Posterior vena cava (tissue), 2 donors: ENCODE results near the gene GRK3. TPM values are rescaled to one million over a fixed set of nuclear protein-coding genes. Genes with fewer than 3 reads are reported as not detected.

Experiments used
- DNase-seq: peaks from one replicate; pipeline ENCODE4 v3.0.0-alpha.2; 2020; ENCODE audit warnings: low spot score
- intact Hi-C, 2 donors: fragments of 100-400 bp; cut with DNase I; formaldehyde crosslinking; loops; one replicate each; pipeline versions ENCODE4 v1.14.1 to v1.14.2; 2022 to 2023
- total RNA-seq, 2 donors: library from RNA; stranded (reverse); fragmentation: NEBNext Ultra II Directional; extraction: Animal tissue kit (Norgen Biotek cat#: 25700); gene quantifications; one replicate each; pipeline ENCODE4 v1.2.1, GENCODE V29; 2021
- donor health status: DM: yes; HTN: yes; CAD: no.
- donor health status: DM: yes; HTN: yes; CAD: no.

GRK3 gene
- total RNA-seq, 2 donors from 2014 or later: 7.7 to 8.2 TPM

GRCh38 chr22:25709758-25710157 lies 145.3 kb downstream of the GRK3 start:
- intact Hi-C loops: no loop called here
- DNase-seq: no peak

- DNase-seq: no peak
- intact Hi-C loops: no loop called here
These were observed 146.0 kb downstream of the GRK3 start for GRCh38 chr22:25710501-25710900.

- intact Hi-C loops: no loop called here
- DNase-seq: no peak
These were observed 147.0 kb downstream of the GRK3 start for GRCh38 chr22:25711491-25711890.

GRCh38 chr22:25712661-25713400 lies 148.4 kb downstream of the GRK3 start:
- intact Hi-C loops: no loop called here
- DNase-seq: no peak

GRCh38 chr22:25714070-25714469 lies 149.6 kb downstream of the GRK3 start:
- intact Hi-C loops: no loop called here
- DNase-seq: no peak

- intact Hi-C loops: no loop called here
- no peak for DNase-seq
These were observed 150.3 kb downstream of the GRK3 start for GRCh38 chr22:25714739-25715138.

GRCh38 chr22:25716637-25717036 lies 152.2 kb downstream of the GRK3 start:
- intact Hi-C loops: no loop called here
- DNase-seq: no peak

- intact Hi-C loops: no loop called here
- no peak for DNase-seq
These were observed 153.8 kb downstream of the GRK3 start for GRCh38 chr22:25718135-25718840.

- intact Hi-C loops: no loop called here
These were observed 157.7 kb downstream of the GRK3 start for GRCh38 chr22:25722223-25722622.

GRCh38 chr22:25722626-25723025 lies 158.2 kb downstream of the GRK3 start:
- DNase-seq: no peak
- intact Hi-C loops: no loop called here

More at GRCh38 chr22:25722223-25722622, 157.7 kb downstream of the GRK3 start:
- DNase-seq: no peak

GRCh38 chr22:25726241-25726640 lies 161.8 kb downstream of the GRK3 start:
- DNase-seq: no peak
- intact Hi-C loops: no loop called here

- intact Hi-C loops: no loop called here
These were observed 163.6 kb downstream of the GRK3 start for GRCh38 chr22:25728071-25728470.

GRCh38 chr22:25729016-25729995 lies 164.8 kb downstream of the GRK3 start:
- intact Hi-C loops: no loop called here
- no peak for DNase-seq

More at GRCh38 chr22:25728071-25728470, 163.6 kb downstream of the GRK3 start:
- no peak for DNase-seq

GRCh38 chr22:25735650-25736049 lies 171.2 kb downstream of the GRK3 start:
- no peak for DNase-seq
- intact Hi-C loops: no loop called here

- intact Hi-C loops: no loop called here
- no peak for DNase-seq
These were observed 172.0 kb downstream of the GRK3 start for GRCh38 chr22:25736378-25737011.

- intact Hi-C loops: no loop called here
- no peak for DNase-seq
These were observed 175.3 kb downstream of the GRK3 start for GRCh38 chr22:25739659-25740344.

- intact Hi-C loops: no loop called here
- DNase-seq: no peak
These were observed 177.5 kb downstream of the GRK3 start, which contains the start of gene MYO18B for GRCh38 chr22:25741692-25742626. MYO18B (plus strand) TSS chr22:25742188; CDS start chr22:25761093, 18,905 bp downstream.
